Mammary epithelial cell (primary cell): ENCODE data around the gene EIF4H.
"Not testable (repeated sequence)": the region's sequence is repeated elsewhere in the genome, so short reads cannot be mapped to it uniquely, and the experiment has no call there.

Experiments
- EZH2 ChIP-seq: IDR thresholded peaks from 2 replicates; pipeline ENCODE4 v1.6.1; 2012; ENCODE audit warnings: low read length, inconsistent platforms, borderline replicate concordance
- TF ChIP-seq, protein P1 (sequence below), 2 donors: IDR thresholded peaks in 1 of 2; conservative IDR thresholded peaks in 1 of 2; 2 replicates each; pipeline ENCODE4 v1.5.1; 2011 to 2012; ENCODE audit warnings: inconsistent platforms in 2 of 2, low read length in 2 of 2, mild to moderate bottlenecking in 2 of 2, control low read depth in 1 of 2, low read depth in 1 of 2; ENCODE audit not compliant: insufficient read depth in 1 of 2; ENCODE audit errors: extremely low read depth in 1 of 2

DNA sequence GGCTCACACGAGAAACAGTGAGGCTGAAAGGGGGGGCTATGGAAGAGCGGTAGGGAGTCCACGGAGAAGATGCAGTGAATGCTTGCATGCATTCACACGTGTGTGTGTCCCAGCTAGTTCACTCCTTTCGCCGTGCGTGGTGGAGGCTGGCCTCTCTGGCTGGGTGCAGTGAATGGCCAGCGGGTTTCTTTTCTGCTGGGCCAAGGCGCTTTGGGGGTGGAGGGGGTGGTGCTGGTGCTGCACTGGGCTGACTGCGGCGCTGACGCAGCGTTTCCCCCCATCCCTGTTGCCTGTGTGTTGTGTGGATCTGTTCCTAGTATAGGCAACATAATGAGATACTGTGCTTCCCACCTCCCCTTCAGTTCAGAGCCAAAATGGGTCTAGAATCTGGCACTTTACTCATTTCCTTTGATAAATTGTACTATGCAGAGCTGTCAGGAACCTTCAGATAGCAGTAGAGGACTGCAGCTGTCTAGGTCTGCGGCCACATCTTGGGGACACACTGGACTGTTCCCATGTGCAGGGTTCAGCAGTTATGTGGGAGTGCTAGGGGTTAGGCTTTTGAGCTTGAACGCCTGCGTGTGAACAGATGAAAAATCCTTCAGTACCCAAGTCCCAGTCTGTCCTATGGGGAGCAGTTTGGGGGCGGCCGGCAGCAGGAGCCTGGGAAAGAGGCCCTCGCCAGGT, 22.0 kb downstream of the EIF4H start:
- TF ChIP-seq, protein P1, sequence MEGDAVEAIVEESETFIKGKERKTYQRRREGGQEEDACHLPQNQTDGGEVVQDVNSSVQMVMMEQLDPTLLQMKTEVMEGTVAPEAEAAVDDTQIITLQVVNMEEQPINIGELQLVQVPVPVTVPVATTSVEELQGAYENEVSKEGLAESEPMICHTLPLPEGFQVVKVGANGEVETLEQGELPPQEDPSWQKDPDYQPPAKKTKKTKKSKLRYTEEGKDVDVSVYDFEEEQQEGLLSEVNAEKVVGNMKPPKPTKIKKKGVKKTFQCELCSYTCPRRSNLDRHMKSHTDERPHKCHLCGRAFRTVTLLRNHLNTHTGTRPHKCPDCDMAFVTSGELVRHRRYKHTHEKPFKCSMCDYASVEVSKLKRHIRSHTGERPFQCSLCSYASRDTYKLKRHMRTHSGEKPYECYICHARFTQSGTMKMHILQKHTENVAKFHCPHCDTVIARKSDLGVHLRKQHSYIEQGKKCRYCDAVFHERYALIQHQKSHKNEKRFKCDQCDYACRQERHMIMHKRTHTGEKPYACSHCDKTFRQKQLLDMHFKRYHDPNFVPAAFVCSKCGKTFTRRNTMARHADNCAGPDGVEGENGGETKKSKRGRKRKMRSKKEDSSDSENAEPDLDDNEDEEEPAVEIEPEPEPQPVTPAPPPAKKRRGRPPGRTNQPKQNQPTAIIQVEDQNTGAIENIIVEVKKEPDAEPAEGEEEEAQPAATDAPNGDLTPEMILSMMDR (conservative IDR thresholded peaks at IDR 0.05 in 1 of 2, IDR thresholded peaks at IDR 0.05 in 1 of 2; ENCODE audit: extremely low read depth in 1 of 2, insufficient read depth in 1 of 2, low read depth in 1 of 2, low read length in 2 of 2), result not testable (repeated sequence)
- TF ChIP-seq EZH2, result not testable (repeated sequence)
